Measurements from ENCODE around the gene SPACA6.
"Not testable (repeated sequence)": the region's sequence is repeated elsewhere in the genome, so short reads cannot be mapped to it uniquely, and the experiment has no call there.

Gene SPACA6, protein sequence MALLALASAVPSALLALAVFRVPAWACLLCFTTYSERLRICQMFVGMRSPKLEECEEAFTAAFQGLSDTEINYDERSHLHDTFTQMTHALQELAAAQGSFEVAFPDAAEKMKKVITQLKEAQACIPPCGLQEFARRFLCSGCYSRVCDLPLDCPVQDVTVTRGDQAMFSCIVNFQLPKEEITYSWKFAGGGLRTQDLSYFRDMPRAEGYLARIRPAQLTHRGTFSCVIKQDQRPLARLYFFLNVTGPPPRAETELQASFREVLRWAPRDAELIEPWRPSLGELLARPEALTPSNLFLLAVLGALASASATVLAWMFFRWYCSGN

DNA sequence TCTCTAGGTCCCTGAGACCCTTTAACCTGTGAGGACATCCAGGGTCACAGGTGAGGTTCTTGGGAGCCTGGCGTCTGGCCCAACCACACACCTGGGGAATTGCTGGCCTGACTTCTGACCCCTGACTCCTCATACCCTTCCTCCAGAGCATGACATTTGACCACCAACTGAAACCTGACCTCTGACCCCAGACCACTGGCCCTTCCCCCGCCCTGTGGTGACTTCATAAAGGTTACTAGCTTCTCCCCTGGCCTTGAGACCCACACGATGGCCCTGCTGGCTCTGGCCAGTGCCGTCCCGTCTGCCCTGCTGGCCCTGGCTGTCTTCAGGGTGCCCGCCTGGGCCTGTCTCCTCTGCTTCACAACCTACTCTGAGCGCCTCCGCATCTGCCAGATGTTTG, at the start of gene SPACA6:
Gene SPACA6, plus strand, starts transcription at position 71 of the 400 bp plus-strand sequence. Its CDS starts 197 bp downstream, at position 268.
- H3K36me3 ChIP-seq (replicated peaks): peaks cover 7% of the 10 kb centered on the region
- H3K9me3 ChIP-seq: no peaks in the 10 kb centered on the region
- no peak within 1 kb of the TSS for H3K4me3 ChIP-seq
- no peaks in the 10 kb centered on the region for H3K27me3 ChIP-seq (ENCODE audit: low read depth)
- H3K4me1 ChIP-seq: peaks cover 2% of the 10 kb centered on the region
- no peak for DNase-seq (ENCODE audit: low spot score in 2 of 2)
- in situ Hi-C loops (cut with MboI; ENCODE audit: low sequenced_read_pairs): no loop called here

DNA sequence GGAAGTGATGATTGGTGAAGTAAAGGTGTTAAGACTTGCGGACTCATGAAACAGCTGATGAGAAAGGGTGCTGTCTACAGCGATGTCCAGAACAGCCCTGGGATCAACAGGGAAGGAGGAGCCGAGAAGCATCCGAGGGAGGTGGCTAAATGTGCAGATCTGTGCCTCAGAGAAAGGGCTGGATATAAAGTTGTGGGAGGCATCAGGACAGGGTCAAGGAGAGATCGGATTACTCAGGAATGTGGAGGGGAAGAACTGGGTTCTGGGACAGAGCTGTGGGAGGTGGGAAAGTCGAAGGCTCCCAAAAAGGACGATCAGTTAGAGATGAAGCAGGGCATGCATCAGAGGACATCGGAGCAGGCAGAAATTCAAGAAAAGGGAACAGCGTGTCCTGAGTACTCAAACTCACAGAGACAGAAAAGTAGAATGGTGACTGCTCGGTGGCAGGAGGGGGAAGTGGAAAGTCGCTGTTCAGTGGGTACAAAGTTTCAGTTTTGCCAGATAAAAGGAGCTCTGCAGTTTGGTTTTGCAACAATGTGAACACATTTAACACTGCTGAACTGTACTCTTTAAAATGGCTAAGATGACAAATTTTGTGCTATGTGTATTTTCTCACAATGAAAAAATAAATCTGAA, 48.4 kb upstream of the SPACA6 start:
- no peak for DNase-seq (ENCODE audit: low spot score in 2 of 2)
- no peaks in the 10 kb centered on the region for H3K27me3 ChIP-seq (ENCODE audit: low read depth)
- no peaks in the 10 kb centered on the region for H3K9me3 ChIP-seq
- no peaks in the 10 kb centered on the region for H3K36me3 ChIP-seq (replicated peaks)
- no peaks in the 10 kb centered on the region for H3K4me1 ChIP-seq
- no peak overlapping the region for H3K4me3 ChIP-seq
- in situ Hi-C loops (cut with MboI; ENCODE audit: low sequenced_read_pairs): no loop called here

DNA sequence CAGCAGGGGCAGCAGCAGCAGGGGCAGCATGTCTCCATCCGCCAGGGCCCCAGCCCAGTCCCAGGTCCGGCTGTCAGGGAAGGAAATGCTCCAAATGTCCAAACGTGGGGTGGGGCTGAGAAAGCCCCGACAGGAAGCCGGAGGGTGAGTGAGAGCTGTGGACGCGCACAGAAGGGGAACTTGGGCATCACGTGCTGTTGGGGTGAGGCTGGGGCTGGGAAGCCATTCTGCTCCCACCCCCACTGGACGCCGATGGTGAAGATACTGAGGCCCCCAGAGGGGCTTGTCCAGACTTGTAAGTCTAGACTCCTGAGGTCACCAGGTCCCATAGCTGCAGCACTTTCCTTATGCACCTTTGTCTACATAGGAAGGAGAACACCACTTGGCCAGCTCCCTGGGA, 46.4 kb upstream of the SPACA6 start, which contains the start of gene SIGLEC14:
Gene SIGLEC14, minus strand, starts transcription at position 96 of the 400 bp plus-strand sequence. Its CDS starts 66 bp downstream, at position 30.
- H3K4me3 ChIP-seq; H3K4me1 ChIP-seq; H3K36me3 ChIP-seq (replicated peaks); H3K9me3 ChIP-seq; in situ Hi-C loops (cut with MboI; ENCODE audit: low sequenced_read_pairs); H3K27me3 ChIP-seq (ENCODE audit: low read depth); DNase-seq (ENCODE audit: low spot score in 2 of 2): not testable (repeated sequence)

DNA sequence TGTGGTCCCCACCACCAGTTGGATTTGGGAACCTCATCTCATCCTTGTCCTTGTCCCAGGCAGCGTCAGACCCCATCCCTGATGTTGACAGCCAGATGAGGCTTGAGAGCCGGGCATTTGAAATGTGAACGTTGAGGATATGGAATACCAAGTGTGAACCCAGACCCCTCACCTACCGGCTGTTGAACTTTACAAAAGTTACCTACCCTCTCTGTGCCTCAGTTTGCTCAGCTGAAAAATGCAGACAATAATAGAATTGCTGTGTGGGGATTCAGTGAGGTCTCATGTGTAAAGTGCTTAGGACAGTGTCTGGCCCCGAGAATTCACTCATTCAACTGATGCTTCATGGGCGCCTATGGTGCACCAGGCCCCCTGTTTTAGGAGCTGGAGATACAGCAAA, 45.8 kb upstream of the SPACA6 start:
- Histone ChIP-seq H3K27me3 (ENCODE audit: low read depth) (no peaks in the 10 kb centered on the region), H3K4me1 (no peaks in the 10 kb centered on the region), H3K9me3 (no peaks in the 10 kb centered on the region), H3K4me3 (no peak overlapping the region), H3K36me3 (replicated peaks) (no peaks in the 10 kb centered on the region)
- in situ Hi-C loops (cut with MboI; ENCODE audit: low sequenced_read_pairs): no loop called here
- DNase-seq (ENCODE audit: low spot score in 2 of 2): no peak

DNA sequence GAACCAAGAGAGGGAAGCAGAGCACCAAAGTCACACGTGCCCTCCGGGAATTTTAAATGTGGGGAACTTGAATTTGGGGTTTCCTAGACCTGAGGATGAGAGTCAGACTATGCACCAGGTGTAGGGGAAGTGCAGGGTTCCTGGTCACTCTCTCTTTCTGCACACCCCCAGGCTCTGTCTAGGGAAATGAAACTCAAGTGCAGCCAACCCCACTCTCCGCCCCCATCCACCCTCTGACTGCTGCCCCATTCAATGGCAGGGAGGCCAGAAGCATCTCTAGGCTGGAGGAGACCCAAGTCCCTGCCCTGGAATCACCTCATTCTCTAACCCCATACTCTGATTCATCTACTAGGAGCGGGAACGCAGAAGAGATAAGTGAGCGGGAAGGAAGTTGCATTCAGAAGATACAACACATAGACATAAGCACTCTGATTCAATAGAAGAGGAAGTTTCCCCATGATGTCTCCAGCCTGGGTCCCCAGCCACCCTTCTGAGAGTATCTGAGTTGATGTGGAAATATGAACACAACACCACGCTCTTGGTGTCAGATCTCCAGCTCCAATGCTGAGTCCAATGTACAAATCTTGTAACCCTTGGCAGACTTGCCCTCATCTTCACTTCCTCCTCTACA, 41.8 kb upstream of the SPACA6 start:
- Histone ChIP-seq H3K27me3 (ENCODE audit: low read depth) (no peaks in the 10 kb centered on the region), H3K36me3 (replicated peaks) (no peaks in the 10 kb centered on the region), H3K4me1 (no peaks in the 10 kb centered on the region), H3K9me3 (no peaks in the 10 kb centered on the region), H3K4me3 (no peak overlapping the region)
- in situ Hi-C loops (cut with MboI; ENCODE audit: low sequenced_read_pairs): loop anchor here (25.0 kb wide), 2 partner anchors 189 to 489 kb away; partner anchors contain the start of gene SIGLEC8
- DNase-seq (ENCODE audit: low spot score in 2 of 2): no peak

DNA sequence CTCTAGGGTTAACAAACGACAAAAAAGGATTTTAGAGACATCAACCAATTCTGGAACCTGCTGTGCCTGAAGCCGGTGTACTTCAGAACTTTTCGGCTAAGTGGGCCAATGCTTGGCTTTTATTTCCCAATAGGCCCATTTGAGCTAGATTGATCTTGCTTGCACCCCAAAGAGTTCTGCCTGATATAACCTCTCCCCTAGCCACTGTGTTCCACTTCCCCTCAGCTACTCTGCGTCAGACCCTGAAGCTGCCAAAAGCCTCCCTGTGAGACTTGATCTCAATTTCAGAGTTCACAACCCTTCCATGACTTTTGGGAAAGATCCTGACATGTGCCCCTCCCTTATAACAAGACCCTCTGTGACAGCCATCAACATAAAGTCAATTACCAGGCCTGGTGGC, 40.9 kb upstream of the SPACA6 start:
- no peaks in the 10 kb centered on the region for H3K4me1 ChIP-seq
- in situ Hi-C loops (cut with MboI; ENCODE audit: low sequenced_read_pairs): loop anchor here (25.0 kb wide), 2 partner anchors 190 to 490 kb away; partner anchors contain the start of gene SIGLEC8
- no peak overlapping the region for H3K4me3 ChIP-seq
- H3K9me3 ChIP-seq: no peaks in the 10 kb centered on the region
- DNase-seq (ENCODE audit: low spot score in 2 of 2): no peak
- H3K36me3 ChIP-seq (replicated peaks): no peaks in the 10 kb centered on the region
- no peaks in the 10 kb centered on the region for H3K27me3 ChIP-seq (ENCODE audit: low read depth)

DNA sequence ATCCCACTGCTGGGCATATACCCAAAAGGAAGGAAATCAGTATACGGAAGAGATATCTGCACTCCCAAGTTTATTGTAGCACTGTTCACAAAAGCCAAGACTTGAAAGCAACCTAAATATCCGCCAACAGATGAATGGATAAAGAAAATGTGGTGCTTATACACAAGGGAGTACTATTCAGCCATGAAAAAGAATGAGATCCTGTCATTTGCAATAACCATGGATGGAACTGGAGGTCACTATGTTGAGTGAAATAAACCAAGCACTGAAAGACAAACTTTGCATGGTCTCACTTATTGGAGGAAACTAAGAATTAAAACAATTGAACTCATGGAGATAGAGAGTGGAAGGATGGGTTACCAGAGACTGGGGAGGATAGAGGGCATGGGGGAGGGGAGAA, 40.0 kb upstream of the SPACA6 start:
- no peaks in the 10 kb centered on the region for H3K4me1 ChIP-seq
- in situ Hi-C loops (cut with MboI; ENCODE audit: low sequenced_read_pairs): loop anchor here (25.0 kb wide), 2 partner anchors 191 to 491 kb away; partner anchors contain the start of gene SIGLEC8
- no peaks in the 10 kb centered on the region for H3K9me3 ChIP-seq
- no peaks in the 10 kb centered on the region for H3K27me3 ChIP-seq (ENCODE audit: low read depth)
- no peak overlapping the region for H3K4me3 ChIP-seq
- H3K36me3 ChIP-seq (replicated peaks): no peaks in the 10 kb centered on the region
- DNase-seq (ENCODE audit: low spot score in 2 of 2): no peak

DNA sequence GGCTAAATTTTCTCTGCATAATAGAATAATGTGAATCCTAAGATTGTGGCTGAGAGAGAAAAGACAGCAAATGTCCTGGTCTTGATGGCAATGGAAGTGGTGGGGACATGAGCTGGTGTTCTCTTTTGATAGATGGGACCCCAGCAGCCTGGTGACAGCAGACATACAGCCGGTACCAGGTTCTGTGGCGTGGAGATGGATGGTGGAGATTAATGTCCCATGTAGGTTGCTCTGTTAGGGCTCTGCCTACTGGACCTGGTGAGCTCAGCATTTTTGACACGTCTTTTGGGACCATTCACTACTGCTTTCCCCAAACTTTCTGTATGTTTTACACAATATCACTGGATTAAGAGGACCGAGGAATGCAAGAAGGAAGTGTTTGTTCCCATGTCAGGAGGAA, 38.3 kb upstream of the SPACA6 start:
- no peaks in the 10 kb centered on the region for H3K36me3 ChIP-seq (replicated peaks)
- DNase-seq (ENCODE audit: low spot score in 2 of 2): no peak
- H3K4me3 ChIP-seq: no peak overlapping the region
- no peaks in the 10 kb centered on the region for H3K4me1 ChIP-seq
- H3K27me3 ChIP-seq (ENCODE audit: low read depth): no peaks in the 10 kb centered on the region
- H3K9me3 ChIP-seq: no peaks in the 10 kb centered on the region
- in situ Hi-C loops (cut with MboI; ENCODE audit: low sequenced_read_pairs): loop anchor here (25.0 kb wide), 2 partner anchors 192 to 492 kb away; partner anchors contain the start of gene SIGLEC8

DNA sequence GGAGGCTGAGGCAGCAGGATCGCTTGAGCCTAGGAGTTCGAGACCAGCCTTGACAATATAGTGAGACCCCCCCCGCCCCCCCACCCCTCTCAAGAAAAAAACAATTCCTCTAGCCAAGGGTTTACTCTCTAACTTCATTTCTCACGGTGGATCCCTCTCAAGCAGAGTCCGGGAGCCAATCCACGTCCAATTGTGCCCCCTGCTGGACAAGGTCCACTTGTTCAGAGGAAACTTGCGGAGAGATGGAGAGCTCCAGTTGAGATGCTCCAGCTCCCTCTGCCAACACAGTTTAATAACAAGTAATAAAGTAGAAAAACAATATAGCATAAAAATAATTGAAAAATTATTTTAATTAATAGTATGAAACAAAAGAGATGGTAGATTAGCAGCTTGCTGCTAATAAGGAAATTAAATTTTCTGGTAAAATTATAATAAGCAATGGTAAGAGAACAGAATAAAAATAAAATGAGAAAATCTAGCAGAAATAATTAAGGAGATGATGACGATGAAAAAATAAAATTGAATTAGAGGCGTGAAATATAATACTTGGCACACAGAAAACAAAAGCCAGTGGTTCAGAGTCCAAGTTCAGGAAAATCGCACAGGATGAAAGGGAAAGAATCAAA, 32.0 kb upstream of the SPACA6 start:
- Histone ChIP-seq H3K9me3 (no peaks in the 10 kb centered on the region), H3K4me3 (no peak overlapping the region), H3K27me3 (ENCODE audit: low read depth) (no peaks in the 10 kb centered on the region), H3K36me3 (replicated peaks) (no peaks in the 10 kb centered on the region), H3K4me1 (no peaks in the 10 kb centered on the region)
- peak; percentile 40 to 80 for DNase-seq (ENCODE audit: low spot score in 2 of 2)
- in situ Hi-C loops (cut with MboI; ENCODE audit: low sequenced_read_pairs): loop anchor here (25.0 kb wide), 2 partner anchors 199 to 499 kb away; partner anchors contain the start of gene SIGLEC8

DNA sequence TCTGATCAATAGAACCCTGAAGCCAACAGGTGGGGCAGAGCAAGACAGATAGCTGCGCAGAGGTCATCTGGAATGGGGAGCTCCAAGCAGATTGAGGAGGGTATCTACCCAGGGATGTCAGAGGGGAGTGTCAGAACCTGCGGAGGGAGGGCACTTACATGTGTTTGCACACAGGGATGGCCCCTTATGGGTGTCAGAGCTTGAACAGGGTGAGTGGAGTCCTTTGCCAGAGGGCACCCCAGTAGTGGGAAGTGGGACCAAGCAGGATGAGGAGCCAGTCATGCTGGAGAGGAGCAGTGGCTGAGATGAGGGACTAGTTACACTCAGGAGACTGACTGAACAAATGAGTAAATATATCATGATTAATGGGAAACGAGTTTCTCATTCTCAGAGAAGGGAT, 29.5 kb upstream of the SPACA6 start:
- H3K9me3 ChIP-seq: no peaks in the 10 kb centered on the region
- H3K27me3 ChIP-seq (ENCODE audit: low read depth): peaks cover 4% of the 10 kb centered on the region; the same call in 1 of the 2 replicates
- DNase-seq (ENCODE audit: low spot score in 2 of 2): no peak
- no peak overlapping the region for H3K4me3 ChIP-seq
- H3K36me3 ChIP-seq (replicated peaks): no peaks in the 10 kb centered on the region
- in situ Hi-C loops (cut with MboI; ENCODE audit: low sequenced_read_pairs): loop anchor here (25.0 kb wide), 2 partner anchors 201 to 501 kb away; partner anchors contain the start of gene SIGLEC8
- H3K4me1 ChIP-seq: no peaks in the 10 kb centered on the region

DNA sequence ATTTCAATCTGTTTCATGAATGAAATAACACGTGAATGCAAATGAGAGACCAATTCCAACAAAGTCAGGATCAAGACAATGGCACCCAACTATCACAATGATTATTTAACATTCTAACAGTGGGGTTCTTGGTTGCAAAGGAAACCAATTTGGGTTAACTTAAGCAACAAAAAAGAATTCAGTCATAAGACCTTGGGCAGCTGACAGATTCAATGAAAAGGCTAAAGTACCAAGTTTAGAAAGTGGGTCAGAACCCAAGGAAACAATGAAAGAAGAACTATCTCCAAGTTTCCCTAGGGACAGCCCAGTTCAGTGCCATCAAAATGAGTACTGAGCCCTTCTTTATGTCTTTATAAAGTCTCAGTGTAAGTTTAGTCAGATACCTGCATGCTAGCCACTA, 29.0 kb upstream of the SPACA6 start:
- Histone ChIP-seq H3K36me3 (replicated peaks) (no peaks in the 10 kb centered on the region), H3K27me3 (ENCODE audit: low read depth) (peaks cover 4% of the 10 kb centered on the region; the same call in 1 of the 2 replicates), H3K9me3 (no peaks in the 10 kb centered on the region), H3K4me3 (no peak overlapping the region), H3K4me1 (no peaks in the 10 kb centered on the region)
- DNase-seq (ENCODE audit: low spot score in 2 of 2): no peak
- in situ Hi-C loops (cut with MboI; ENCODE audit: low sequenced_read_pairs): loop anchor here (25.0 kb wide), 2 partner anchors 202 to 502 kb away; partner anchors contain the start of gene SIGLEC8

DNA sequence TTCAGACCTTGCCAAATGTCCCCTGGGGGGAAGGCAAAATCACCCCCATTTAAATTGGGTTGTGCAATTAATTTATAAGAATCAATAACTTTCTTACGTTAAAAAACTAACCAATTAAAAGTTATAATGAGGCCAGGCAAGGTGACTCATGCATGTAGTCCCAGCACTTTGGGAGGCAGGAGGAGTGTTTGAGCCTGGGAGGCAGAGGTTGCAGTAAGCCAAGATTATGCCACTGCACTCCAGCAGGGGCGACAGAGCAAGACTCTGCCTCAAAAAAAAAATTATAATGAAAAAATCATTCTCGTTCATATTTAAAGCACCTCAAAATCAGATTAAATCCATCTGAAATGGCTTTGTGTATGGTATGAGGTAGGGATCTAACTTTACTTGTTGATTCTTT, 28.1 kb upstream of the SPACA6 start:
- in situ Hi-C loops (cut with MboI; ENCODE audit: low sequenced_read_pairs): loop anchor here (25.0 kb wide), 2 partner anchors 203 to 503 kb away; partner anchors contain the start of gene SIGLEC8
- no peak overlapping the region for H3K4me3 ChIP-seq
- no peak for DNase-seq (ENCODE audit: low spot score in 2 of 2)
- no peaks in the 10 kb centered on the region for H3K36me3 ChIP-seq (replicated peaks)
- H3K9me3 ChIP-seq: no peaks in the 10 kb centered on the region
- no peaks in the 10 kb centered on the region for H3K4me1 ChIP-seq
- H3K27me3 ChIP-seq (ENCODE audit: low read depth): peaks cover 4% of the 10 kb centered on the region; the same call in 1 of the 2 replicates

DNA sequence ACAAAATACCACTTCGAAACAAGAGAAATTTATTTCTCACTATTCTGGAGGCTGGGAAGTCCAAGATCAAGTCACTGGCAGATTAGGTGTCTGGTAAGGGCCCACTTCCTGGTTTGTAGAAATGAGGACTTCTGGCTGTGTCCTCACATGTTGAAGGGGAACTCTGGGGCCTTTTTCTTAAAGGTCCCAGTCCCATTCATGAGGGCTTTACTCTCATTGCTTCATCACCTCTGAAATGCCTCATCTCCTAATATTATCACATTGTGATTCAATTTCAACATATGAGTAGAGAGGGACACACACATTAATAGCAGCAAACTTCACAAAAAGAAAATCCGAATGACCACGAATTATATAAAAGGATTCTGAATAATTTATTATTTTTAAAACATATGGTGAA, 24.9 kb upstream of the SPACA6 start:
- Histone ChIP-seq H3K36me3 (replicated peaks) (no peaks in the 10 kb centered on the region), H3K4me1 (no peaks in the 10 kb centered on the region), H3K9me3 (no peaks in the 10 kb centered on the region), H3K4me3 (no peak overlapping the region), H3K27me3 (ENCODE audit: low read depth) (peaks cover 4% of the 10 kb centered on the region; the same call in 1 of the 2 replicates)
- in situ Hi-C loops (cut with MboI; ENCODE audit: low sequenced_read_pairs): loop anchor here (25.0 kb wide), 2 partner anchors 206 to 506 kb away; partner anchors contain the start of gene SIGLEC8
- DNase-seq (ENCODE audit: low spot score in 2 of 2): no peak
